GM15510 (cell line): Measurements from ENCODE around the gene CDH12.

Source experiments
- POLR2A ChIP-seq: IDR thresholded peaks from 3 replicates; pipeline ENCODE4 v1.6.1; 2011; ENCODE audit warnings: borderline replicate concordance; ENCODE audit not compliant: insufficient read length; ENCODE audit errors: extremely low read depth

Gene CDH12

DNA sequence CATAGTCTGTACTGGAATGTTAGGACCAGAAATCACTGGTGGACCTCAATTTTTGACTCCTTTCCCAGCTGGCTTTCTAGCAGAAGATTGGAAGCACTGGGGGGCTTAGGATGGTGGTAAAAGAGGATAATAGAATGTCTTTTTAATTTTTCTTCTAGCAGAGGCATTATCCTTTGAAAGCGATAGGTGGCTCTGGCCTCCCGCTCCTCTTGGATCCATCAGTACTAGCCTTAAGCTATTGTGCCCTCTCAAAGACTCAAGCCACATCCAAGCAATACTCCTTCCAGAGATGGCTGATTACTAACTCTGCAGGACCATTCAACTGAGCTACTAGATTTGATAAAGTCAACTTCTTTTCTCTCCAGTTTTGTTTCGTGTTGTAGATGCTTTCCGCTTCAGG lies 610.6 kb downstream of the CDH12 start:
- TF ChIP-seq POLR2A = no peak

GRCh38 chr5:22238047-22238446 lies 615.1 kb downstream of the CDH12 start:
- no peak for TF ChIP-seq POLR2A

- TF ChIP-seq POLR2A = no peak
Observed at GRCh38 chr5:22226423-22226822, 626.7 kb downstream of the CDH12 start.

GRCh38 chr5:22223079-22223478 lies 630.1 kb downstream of the CDH12 start:
- TF ChIP-seq POLR2A = no peak

GRCh38 chr5:22111320-22111719 lies 741.8 kb downstream of the CDH12 start:
- TF ChIP-seq POLR2A = no peak

DNA sequence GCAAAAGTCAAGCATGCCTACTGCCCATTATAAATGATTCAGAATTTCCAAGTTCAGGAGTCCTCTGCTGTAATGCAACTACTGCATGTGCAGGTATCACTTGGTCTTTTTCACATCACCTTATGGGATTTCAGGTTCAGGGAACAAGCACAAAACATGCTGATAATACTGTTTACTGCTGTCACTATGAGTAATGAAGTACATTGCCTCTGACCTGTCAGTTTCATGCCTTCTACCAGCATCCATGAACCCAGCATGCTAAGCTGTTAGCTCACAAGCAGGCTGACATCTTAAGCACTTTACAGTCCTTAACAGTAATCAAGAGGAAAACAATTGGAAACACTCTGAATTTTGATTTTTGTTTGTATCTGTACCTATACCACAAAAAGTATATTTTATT lies 743.8 kb downstream of the CDH12 start:
- no peak for TF ChIP-seq POLR2A

DNA sequence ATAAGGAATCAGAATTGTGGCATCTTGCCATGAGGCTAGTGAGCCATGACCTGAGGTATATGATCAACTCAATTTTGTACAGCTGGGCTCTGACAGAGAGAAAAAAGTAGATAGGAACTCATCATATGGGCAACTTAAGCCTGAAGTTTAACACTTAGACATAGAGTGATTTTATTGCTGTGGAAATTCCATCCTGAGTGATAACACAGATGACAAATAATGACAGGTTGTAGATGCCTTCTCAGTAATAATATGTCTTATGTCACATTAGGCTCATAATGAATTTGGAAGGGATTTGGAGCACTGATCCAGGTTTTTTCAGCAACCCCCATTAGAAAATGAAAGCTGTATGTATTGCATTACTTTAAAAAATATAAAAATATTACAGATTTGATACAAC lies 744.6 kb downstream of the CDH12 start:
- no peak for TF ChIP-seq POLR2A

DNA sequence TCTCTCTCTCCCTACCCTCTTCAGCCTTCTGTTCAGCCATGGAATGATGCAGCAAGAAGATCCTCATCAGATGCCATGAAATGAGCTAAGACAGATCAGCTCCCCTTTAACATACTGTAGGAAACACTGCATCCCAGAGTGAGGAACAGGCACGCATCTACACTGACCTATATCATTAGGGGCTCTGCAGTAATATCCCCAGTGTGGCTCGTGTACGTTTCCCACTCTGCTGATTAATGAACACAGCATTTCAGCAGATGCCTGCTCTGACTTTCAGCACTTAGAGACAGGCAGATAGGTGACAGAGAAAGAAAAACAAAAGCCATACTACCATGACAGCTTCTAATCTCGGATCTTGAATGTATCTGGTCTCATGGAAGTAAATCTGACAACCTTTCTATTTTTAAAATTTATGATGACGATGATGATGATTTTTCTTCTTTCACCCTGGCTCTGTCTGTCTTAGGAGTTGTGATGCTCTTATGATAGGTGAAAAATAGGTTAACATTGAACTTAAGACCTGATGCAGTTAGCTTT lies 750.3 kb downstream of the CDH12 start:
- TF ChIP-seq POLR2A = no peak

- no peak for TF ChIP-seq POLR2A
Observed at GRCh38 chr5:22088517-22088916, 764.6 kb downstream of the CDH12 start.

DNA sequence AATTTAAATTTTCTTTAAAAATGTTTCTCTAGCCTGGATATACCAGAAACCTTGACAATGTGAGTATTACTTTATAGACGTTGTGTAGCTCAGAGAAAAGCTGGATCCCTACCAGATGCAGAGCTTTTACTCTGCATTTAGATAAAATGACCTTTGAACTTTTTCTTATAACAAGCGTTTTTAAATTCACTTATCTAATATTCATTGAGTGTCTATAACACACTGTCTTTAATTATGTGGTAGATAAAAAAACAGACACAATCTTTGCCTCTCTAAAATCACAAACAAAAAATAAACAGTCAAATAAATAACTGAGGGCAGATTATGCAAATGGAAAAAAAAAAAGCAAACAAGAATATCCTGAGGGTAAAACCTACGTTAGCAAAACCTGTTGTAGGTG lies 773.6 kb downstream of the CDH12 start:
- no peak for TF ChIP-seq POLR2A

GRCh38 chr5:22079002-22079401 lies 774.1 kb downstream of the CDH12 start:
- no peak for TF ChIP-seq POLR2A

GRCh38 chr5:22076586-22076985 lies 776.6 kb downstream of the CDH12 start:
- TF ChIP-seq POLR2A = no peak

- TF ChIP-seq POLR2A = no peak
Observed at GRCh38 chr5:22070186-22070728, 782.9 kb downstream of the CDH12 start.

DNA sequence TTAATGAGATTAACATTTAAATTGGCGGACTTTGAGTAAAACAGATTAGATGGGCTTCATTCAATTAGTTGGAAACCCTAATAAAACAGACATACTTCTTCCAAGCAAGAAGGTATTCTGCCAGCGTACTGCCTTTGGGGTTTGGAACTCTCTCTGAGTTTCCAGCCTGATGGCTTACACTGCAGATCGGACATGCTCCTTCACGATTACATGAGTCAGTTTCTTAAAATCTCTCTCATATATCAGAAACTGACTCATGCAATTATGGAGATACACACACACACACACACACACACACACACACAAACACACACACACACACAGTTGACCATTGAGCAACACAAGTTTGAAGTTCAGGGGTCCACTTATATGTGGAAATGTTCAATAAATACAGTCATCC lies 789.4 kb downstream of the CDH12 start:
- TF ChIP-seq POLR2A = no peak

- TF ChIP-seq POLR2A = no peak
Observed at GRCh38 chr5:22058620-22059019, 794.5 kb downstream of the CDH12 start.

GRCh38 chr5:22057012-22057411 lies 796.1 kb downstream of the CDH12 start:
- TF ChIP-seq POLR2A = no peak

GRCh38 chr5:22056601-22057000 lies 796.5 kb downstream of the CDH12 start:
- TF ChIP-seq POLR2A = no peak
